SK-N-SH treated with all-trans-retinoic acid at 6 μM for 48 hours (cell line): ENCODE results near the gene SMYD4.

Experiments used
- ARNTL ChIP-seq: fragments of 450-650 bp; formaldehyde crosslinking; IDR thresholded peaks from 2 replicates; pipeline ENCODE4 v1.5.0; 2020; ENCODE audit warnings: low read depth, mild to moderate bottlenecking, moderate library complexity, borderline replicate concordance
- BACH2 ChIP-seq: fragments of 250-450 bp; sonication (Bioruptor Pico); IDR thresholded peaks from 2 replicates; pipeline ENCODE4 v1.9.0; 2021; ENCODE audit warnings: mild to moderate bottlenecking, borderline replicate concordance
- CSDC2 ChIP-seq: fragments of 250-450 bp; sonication (Bioruptor Pico); IDR thresholded peaks from 2 replicates; pipeline ENCODE4 v1.5.0; 2020; ENCODE audit warnings: mild to moderate bottlenecking, moderate library complexity
- ESRRG ChIP-seq: fragments of 250-450 bp; sonication (Bioruptor Pico); IDR thresholded peaks from 2 replicates; pipeline ENCODE4 v1.6.1; 2021; ENCODE audit warnings: mild to moderate bottlenecking
- RARB ChIP-seq: fragments of 250-450 bp; sonication (Bioruptor Pico); IDR thresholded peaks from 2 replicates; pipeline ENCODE4 v1.8.0; 2021; ENCODE audit warnings: mild to moderate bottlenecking, moderate library complexity
- SNAI2 ChIP-seq: fragments of 250-450 bp; sonication (Bioruptor Pico); IDR thresholded peaks from 2 replicates; pipeline ENCODE4 v1.5.0; 2020; ENCODE audit warnings: mild to moderate bottlenecking, moderate library complexity
- ZFP3 ChIP-seq: fragments of 250-450 bp; sonication (Bioruptor Pico); IDR thresholded peaks from 2 replicates; pipeline ENCODE4 v1.5.0; 2020; ENCODE audit warnings: mild to moderate bottlenecking, moderate library complexity
- ZFP30 ChIP-seq: fragments of 450-650 bp; formaldehyde crosslinking; IDR thresholded peaks from 2 replicates; pipeline ENCODE4 v1.5.0; 2022; ENCODE audit warnings: mild to moderate bottlenecking, moderate library complexity
- ZNF70 ChIP-seq: fragments of 450-650 bp; formaldehyde crosslinking; IDR thresholded peaks from 2 replicates; pipeline ENCODE4 v1.5.0; 2020; ENCODE audit warnings: mild to moderate bottlenecking, moderate library complexity
- ZNF8 ChIP-seq: fragments of 450-650 bp; formaldehyde crosslinking; IDR thresholded peaks from 2 replicates; pipeline ENCODE4 v1.5.0; 2020; ENCODE audit warnings: mild to moderate bottlenecking, moderate library complexity
- TF ChIP-seq, protein P1 (sequence below): fragments of 250-450 bp; sonication (Bioruptor Pico); IDR thresholded peaks from 2 replicates; pipeline ENCODE4 v1.5.1; 2021; ENCODE audit warnings: mild to moderate bottlenecking, moderate library complexity

DNA sequence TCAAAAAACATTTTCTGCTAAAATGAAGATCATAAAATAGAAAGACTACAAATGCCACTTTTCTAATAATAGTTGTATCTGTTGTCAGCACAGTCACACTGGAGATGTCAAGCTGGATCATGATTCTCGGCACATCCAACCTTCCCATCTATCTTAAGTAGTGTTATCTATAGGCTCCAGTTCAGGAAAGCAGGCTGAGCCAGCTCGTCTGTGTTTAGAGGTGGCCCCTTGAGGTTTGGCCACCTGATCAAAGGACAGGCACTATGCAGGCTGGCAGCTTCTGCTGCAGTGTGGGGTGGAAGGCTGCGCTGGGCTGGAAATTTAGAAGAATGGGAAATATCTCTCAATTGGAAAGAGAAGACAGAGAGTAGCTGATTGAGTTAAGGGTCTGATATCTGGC lies 32.4 kb downstream of the SMYD4 start:
- TF ChIP-seq, protein P1, sequence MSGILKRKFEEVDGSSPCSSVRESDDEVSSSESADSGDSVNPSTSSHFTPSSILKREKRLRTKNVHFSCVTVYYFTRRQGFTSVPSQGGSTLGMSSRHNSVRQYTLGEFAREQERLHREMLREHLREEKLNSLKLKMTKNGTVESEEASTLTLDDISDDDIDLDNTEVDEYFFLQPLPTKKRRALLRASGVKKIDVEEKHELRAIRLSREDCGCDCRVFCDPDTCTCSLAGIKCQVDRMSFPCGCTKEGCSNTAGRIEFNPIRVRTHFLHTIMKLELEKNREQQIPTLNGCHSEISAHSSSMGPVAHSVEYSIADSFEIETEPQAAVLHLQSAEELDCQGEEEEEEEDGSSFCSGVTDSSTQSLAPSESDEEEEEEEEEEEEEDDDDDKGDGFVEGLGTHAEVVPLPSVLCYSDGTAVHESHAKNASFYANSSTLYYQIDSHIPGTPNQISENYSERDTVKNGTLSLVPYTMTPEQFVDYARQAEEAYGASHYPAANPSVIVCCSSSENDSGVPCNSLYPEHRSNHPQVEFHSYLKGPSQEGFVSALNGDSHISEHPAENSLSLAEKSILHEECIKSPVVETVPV (CRISPR knock-in tag), result no peak
- no peak for TF ChIP-seq ARNTL (CRISPR knock-in tag)
- TF ChIP-seq ZNF70 (CRISPR knock-in tag), result no peak
- TF ChIP-seq RARB (CRISPR knock-in tag), result no peak
- no peak for TF ChIP-seq ZFP3 (CRISPR knock-in tag)
- no peak for TF ChIP-seq CSDC2
- no peak for TF ChIP-seq SNAI2
- no peak for TF ChIP-seq ZNF8 (CRISPR knock-in tag)
- no peak for TF ChIP-seq BACH2 (CRISPR knock-in tag)
- TF ChIP-seq ESRRG, result no peak
- TF ChIP-seq ZFP30 (CRISPR knock-in tag), result no peak
